K562 (cell line): ENCODE results near the gene ENTREP3. TPM values are rescaled to one million over a fixed set of nuclear protein-coding genes. Genes with fewer than 3 reads are reported as not detected.

Experiments
- AFF4 ChIP-seq: sonication (generic); formaldehyde crosslinking; IDR thresholded peaks from 2 replicates; pipeline ENCODE4 v1.8.0; 2023; ENCODE audit warnings: mild to moderate bottlenecking, missing genetic modification reagents
- CCNT2 ChIP-seq: IDR thresholded peaks from 2 replicates; pipeline ENCODE4 v1.6.1; 2011; ENCODE audit warnings: borderline replicate concordance, low read depth, mild to moderate bottlenecking, moderate library complexity, mixed read lengths, low read length; ENCODE audit not compliant: insufficient read length; ENCODE audit errors: extremely low read depth
- CHD2 ChIP-seq: IDR thresholded peaks from 2 replicates; pipeline ENCODE4 v1.6.1; 2011; ENCODE audit warnings: low read depth, low read length
- CHD4 ChIP-seq: fragments of 200-600 bp; sonication (generic); IDR thresholded peaks from 3 replicates; pipeline ENCODE4 v1.6.1; 2012; ENCODE audit warnings: low read depth, mild to moderate bottlenecking, mixed read lengths, low read length, inconsistent platforms; ENCODE audit not compliant: insufficient read depth, insufficient replicate concordance, poor library complexity, severe bottlenecking
- HMG20B ChIP-seq: fragments of 250-450 bp; sonication (Bioruptor Pico); IDR thresholded peaks from 2 replicates; pipeline ENCODE4 v1.5.0; 2021; ENCODE audit warnings: mild to moderate bottlenecking
- IRF1 ChIP-seq: sonication (generic); formaldehyde crosslinking; IDR thresholded peaks from 2 replicates; pipeline ENCODE4 v1.8.0; 2022; ENCODE audit warnings: missing genetic modification reagents, mild to moderate bottlenecking, borderline replicate concordance
- NRF1 ChIP-seq, 2 experiments: fragments of 450-650 bp; IDR thresholded peaks in 1 of 2; conservative IDR thresholded peaks in 1 of 2; 2 replicates each; pipeline ENCODE4 v1.6.1; 2014; ENCODE audit warnings: mild to moderate bottlenecking in 2 of 2
- PHF8 ChIP-seq: fragments of 200-600 bp; sonication (generic); IDR thresholded peaks from 2 replicates; pipeline ENCODE4 v1.6.1; 2012; ENCODE audit warnings: mixed run types, mild to moderate bottlenecking, inconsistent platforms, low read length, moderate library complexity, borderline replicate concordance
- POLR2AphosphoS5 ChIP-seq: IDR thresholded peaks from 2 replicates; pipeline ENCODE4 v1.6.1; 2011; ENCODE audit warnings: mild to moderate bottlenecking, low read depth, low read length, moderate library complexity; ENCODE audit not compliant: control insufficient read depth, insufficient read depth
- POLR3G ChIP-seq: IDR thresholded peaks from 2 replicates; pipeline ENCODE4 v1.6.1; 2011; ENCODE audit not compliant: insufficient read length, insufficient replicate concordance; ENCODE audit errors: extremely low read depth
- RHOXF2B ChIP-seq: fragments of 250-450 bp; sonication (Bioruptor Pico); conservative IDR thresholded peaks from 2 replicates; pipeline ENCODE4 v1.5.1; 2021
- SAFB2 ChIP-seq: fragments of 200-400 bp; formaldehyde crosslinking; IDR thresholded peaks from 2 replicates; pipeline ENCODE4 v1.6.1; 2018; ENCODE audit warnings: borderline replicate concordance, low read length, low read depth, moderate library complexity; ENCODE audit not compliant: severe bottlenecking
- SMARCC2 ChIP-seq: fragments of 450-650 bp; IDR thresholded peaks from 2 replicates; pipeline ENCODE4 v1.6.1; 2017; ENCODE audit warnings: antibody characterized with exemption, moderate library complexity, mild to moderate bottlenecking, low read depth
- ZBTB33 ChIP-seq: sonication (generic); formaldehyde crosslinking; IDR thresholded peaks from 2 replicates; pipeline ENCODE4 v1.8.1; 2023; ENCODE audit warnings: mild to moderate bottlenecking, missing genetic modification reagents
- ZFP91 ChIP-seq: sonication (generic); formaldehyde crosslinking; IDR thresholded peaks from 2 replicates; pipeline ENCODE4 v1.8.0; 2022; ENCODE audit warnings: mild to moderate bottlenecking, missing genetic modification reagents
- ZNF146 ChIP-seq: IDR thresholded peaks from one replicate; pipeline ENCODE4 v1.6.1; 2018; ENCODE audit warnings: missing compliant biosample characterization; ENCODE audit not compliant: unreplicated experiment
- ZNF354B ChIP-seq: fragments of 250-450 bp; sonication (Bioruptor Pico); IDR thresholded peaks from 2 replicates; pipeline ENCODE4 v1.4.0; 2020
- ZNF79 ChIP-seq: fragments of 250-450 bp; sonication (Bioruptor Pico); IDR thresholded peaks from 2 replicates; pipeline ENCODE4 v1.4.0; 2020; ENCODE audit warnings: low read depth, mild to moderate bottlenecking, moderate library complexity
- polyA plus RNA-seq, 8 experiments: library from polyadenylated mRNA; depleted of rRNA in 4 of 8; stranded (reverse) in 5 of 8; unstranded in 3 of 8; fragments of >200 nt; fragmentation: Nextera tagmentation in 2 of 8; fragmentation: Illumina TruSeq in 1 of 8; extraction: Ambion mirVana in 2 of 8; extraction: Trizol in 1 of 8; gene quantifications; 2 replicates each; pipeline versions ENCODE4 v1.2.1 to v1.2.3, GENCODE V29; 2011 to 2014; ENCODE audit warnings: inconsistent platforms in 1 of 8, missing spikeins in 1 of 8
- total RNA-seq, 7 experiments: library from RNA; depleted of rRNA in 6 of 7; stranded (reverse); fragments of >200 nt in 6 of 7; fragmentation: Illumina TruSeq in 2 of 7; extraction: Trizol in 2 of 7; gene quantifications; 2 replicates each; pipeline versions ENCODE4 v1.2.1 to v1.2.3, GENCODE V29; 2011 to 2021; ENCODE audit warnings: low replicate concordance in 1 of 7

The ENTREP3 gene
- total and polyA plus RNA-seq, 9 of the 15 experiments (the other 6 are each of a cell fraction or from before 2014, with no cell fraction given): 1.9 to 41.8 (median 5.9) TPM

- TF ChIP-seq AFF4 (CRISPR knock-in tag) (0 out of 2 replicates have a peak, but pooled peaks have one; percentile 33), POLR3G (no peak), ZNF146 (CRISPR knock-in tag) (no peak), NRF1 (conservative IDR thresholded peaks at IDR 0.05 in 1 of 2, IDR thresholded peaks at IDR 0.05 in 1 of 2) (peak; percentile 53 to 56), SMARCC2 (no peak), HMG20B (no peak), IRF1 (no peak), ZNF354B (CRISPR knock-in tag) (no peak), ZNF79 (no peak), SAFB2 (no peak), RHOXF2B (CRISPR knock-in tag) (no peak), ZFP91 (CRISPR knock-in tag) (no peak), PHF8 (peak; percentile 57; the same call in 1 of the 2 replicates), CHD2 (peak; percentile 66), POLR2AphosphoS5 (peak; percentile 67; the same call in 1 of the 2 replicates), CHD4 (no peak), ZBTB33 (CRISPR knock-in tag) (no peak), CCNT2 (peak; percentile 37)
Measured at GRCh38 chr1:155255243-155256007, at the start of gene ENTREP3 (continued).
